ENCODE results near the gene AADACL4. TPM values are rescaled to one million over a fixed set of nuclear protein-coding genes. Genes with fewer than 3 reads are reported as not detected.

Gene AADACL4
- polyA plus RNA-seq, 1 donor from 2014 or later = not detected

DNA sequence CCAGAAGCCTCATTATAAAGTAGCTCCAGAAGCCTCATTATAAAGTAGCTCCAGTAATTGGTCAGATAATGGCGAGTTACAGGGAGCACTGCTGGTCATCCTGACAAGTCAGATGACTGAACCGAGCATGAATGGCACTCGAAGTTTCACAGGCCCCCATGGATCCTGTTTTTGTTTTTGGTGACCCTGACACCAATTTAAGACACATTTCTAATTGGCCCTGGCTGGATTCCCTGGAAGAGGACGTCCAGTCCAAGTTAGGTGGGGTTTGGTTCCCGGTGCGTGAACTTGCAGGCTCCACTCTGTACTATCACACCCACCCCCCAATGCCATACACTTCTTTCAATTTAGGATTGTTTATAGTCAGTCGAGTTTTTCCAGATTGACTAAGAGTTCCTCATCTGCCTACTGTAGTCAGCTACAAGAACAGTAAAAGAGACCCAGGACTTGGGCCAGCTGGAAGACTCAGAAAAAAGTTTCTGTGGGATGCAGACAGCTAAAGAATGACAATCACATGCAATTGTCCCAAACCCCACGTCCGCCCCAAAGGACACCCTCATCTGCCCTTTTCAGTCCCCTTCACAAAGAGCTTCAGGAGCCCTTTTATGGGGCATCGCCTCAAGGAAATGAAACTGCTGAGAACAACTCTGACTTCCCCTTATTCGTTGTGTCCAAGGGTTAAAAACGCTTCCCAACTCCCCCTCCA, 28.6 kb upstream of the AADACL4 start:
- no peak overlapping the region for H3K4me2 ChIP-seq (ENCODE audit: low read length)
- H4K20me1 ChIP-seq (ENCODE audit: insufficient read depth) = no peaks in the 10 kb centered on the region
- no peaks in the 10 kb centered on the region for H3K9me3 ChIP-seq (ENCODE audit: low read length)
- H3F3A ChIP-seq (ENCODE audit: insufficient read depth, low read length, poor library complexity, severe bottlenecking) = peaks cover 3% of the 10 kb centered on the region
- H3K27ac ChIP-seq (ENCODE audit: low read length) = no peak overlapping the region
- no peak overlapping the region for H3K4me3 ChIP-seq (ENCODE audit: low read length)
- H3K9ac ChIP-seq (ENCODE audit: low read length) = no peak overlapping the region
- peaks cover 46% of the 10 kb centered on the region for H3K27me3 ChIP-seq (ENCODE audit: insufficient read depth, low read depth, low read length)
- H3K36me3 ChIP-seq (ENCODE audit: insufficient read depth, low read length) = no peaks in the 10 kb centered on the region
- TF ChIP-seq, protein P1, sequence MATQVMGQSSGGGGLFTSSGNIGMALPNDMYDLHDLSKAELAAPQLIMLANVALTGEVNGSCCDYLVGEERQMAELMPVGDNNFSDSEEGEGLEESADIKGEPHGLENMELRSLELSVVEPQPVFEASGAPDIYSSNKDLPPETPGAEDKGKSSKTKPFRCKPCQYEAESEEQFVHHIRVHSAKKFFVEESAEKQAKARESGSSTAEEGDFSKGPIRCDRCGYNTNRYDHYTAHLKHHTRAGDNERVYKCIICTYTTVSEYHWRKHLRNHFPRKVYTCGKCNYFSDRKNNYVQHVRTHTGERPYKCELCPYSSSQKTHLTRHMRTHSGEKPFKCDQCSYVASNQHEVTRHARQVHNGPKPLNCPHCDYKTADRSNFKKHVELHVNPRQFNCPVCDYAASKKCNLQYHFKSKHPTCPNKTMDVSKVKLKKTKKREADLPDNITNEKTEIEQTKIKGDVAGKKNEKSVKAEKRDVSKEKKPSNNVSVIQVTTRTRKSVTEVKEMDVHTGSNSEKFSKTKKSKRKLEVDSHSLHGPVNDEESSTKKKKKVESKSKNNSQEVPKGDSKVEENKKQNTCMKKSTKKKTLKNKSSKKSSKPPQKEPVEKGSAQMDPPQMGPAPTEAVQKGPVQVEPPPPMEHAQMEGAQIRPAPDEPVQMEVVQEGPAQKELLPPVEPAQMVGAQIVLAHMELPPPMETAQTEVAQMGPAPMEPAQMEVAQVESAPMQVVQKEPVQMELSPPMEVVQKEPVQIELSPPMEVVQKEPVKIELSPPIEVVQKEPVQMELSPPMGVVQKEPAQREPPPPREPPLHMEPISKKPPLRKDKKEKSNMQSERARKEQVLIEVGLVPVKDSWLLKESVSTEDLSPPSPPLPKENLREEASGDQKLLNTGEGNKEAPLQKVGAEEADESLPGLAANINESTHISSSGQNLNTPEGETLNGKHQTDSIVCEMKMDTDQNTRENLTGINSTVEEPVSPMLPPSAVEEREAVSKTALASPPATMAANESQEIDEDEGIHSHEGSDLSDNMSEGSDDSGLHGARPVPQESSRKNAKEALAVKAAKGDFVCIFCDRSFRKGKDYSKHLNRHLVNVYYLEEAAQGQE (IDR thresholded peaks at IDR 0.05; ENCODE audit: borderline replicate concordance) = no peak
- TF ChIP-seq EP300 (conservative IDR thresholded peaks at IDR 0.05; ENCODE audit: poor library complexity, severe bottlenecking) (no peak), TAF1 (IDR thresholded peaks at IDR 0.05; ENCODE audit: low read depth) (no peak), POLR2AphosphoS5 (IDR thresholded peaks at IDR 0.05) (no peak), CTCF (IDR thresholded peaks at IDR 0.05; ENCODE audit: poor library complexity, severe bottlenecking) (no peak), SMC3 (conservative IDR thresholded peaks at IDR 0.05; ENCODE audit: poor library complexity) (no peak), MXI1 (conservative IDR thresholded peaks at IDR 0.05; ENCODE audit: poor library complexity, severe bottlenecking) (no peak), RAD21 (conservative IDR thresholded peaks at IDR 0.05) (no peak), EZH2 (IDR thresholded peaks at IDR 0.05; ENCODE audit: borderline replicate concordance, insufficient read depth, low read length, poor library complexity, severe bottlenecking) (no peak)
- no peaks in the 10 kb centered on the region for H3K9me2 ChIP-seq (ENCODE audit: insufficient read depth, low read length)
- H3K79me2 ChIP-seq (replicated peaks; ENCODE audit: insufficient read depth, low read length) = no peaks in the 10 kb centered on the region
- H2AFZ ChIP-seq (ENCODE audit: low read depth, low read length) = no peak overlapping the region

DNA sequence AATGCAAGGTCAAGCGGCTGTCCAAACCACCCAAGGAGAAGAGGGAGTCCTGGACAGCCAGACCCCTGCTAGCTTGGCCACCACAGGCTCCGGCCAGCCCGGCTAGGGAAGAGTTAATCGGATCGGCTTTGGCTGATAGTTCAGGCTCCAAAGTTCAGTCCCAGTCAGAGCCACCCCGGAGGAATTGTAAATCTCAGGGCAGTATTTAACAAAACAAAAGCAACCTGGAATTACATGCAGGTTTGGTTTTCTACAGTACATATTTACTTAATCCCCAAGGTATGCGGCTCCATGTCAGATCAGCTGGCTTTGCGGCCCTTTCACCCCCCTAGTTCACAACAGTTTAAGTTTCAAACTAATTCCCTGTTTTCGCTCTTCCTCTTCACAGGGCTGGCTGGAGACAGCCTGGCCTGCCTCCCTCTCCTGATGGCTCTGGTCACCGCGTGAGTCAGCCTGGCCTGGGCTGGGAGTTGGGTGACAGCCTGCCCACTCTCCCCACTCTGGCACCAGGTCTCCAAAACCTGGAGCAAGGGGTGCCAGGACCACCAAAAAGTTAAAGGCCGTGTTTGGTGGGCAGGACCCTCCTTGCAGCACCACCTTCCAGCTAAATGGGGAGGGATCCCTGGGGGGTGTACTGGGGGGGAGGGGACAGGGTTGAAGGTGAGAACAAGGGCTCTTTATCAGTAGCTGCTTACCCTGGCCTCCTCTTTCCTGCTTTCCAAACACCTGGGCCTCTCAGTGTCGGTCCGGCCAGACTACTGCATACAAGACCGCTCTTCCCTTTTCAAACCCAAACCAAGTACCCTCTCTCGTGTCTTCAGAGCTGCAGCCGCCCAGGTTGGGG, 27.8 kb upstream of the AADACL4 start:
- Histone ChIP-seq H3K9me3 (ENCODE audit: low read length) (no peaks in the 10 kb centered on the region), H3K4me3 (ENCODE audit: low read length) (peak overlapping the region; percentile 82), H3K9ac (ENCODE audit: low read length) (no peak overlapping the region), H4K20me1 (ENCODE audit: insufficient read depth) (no peaks in the 10 kb centered on the region), H3K4me2 (ENCODE audit: low read length) (no peak overlapping the region), H3K36me3 (ENCODE audit: insufficient read depth, low read length) (no peaks in the 10 kb centered on the region), H3K27ac (ENCODE audit: low read length) (no peak overlapping the region), H3F3A (ENCODE audit: insufficient read depth, low read length, poor library complexity, severe bottlenecking) (peaks cover 3% of the 10 kb centered on the region), H3K79me2 (replicated peaks; ENCODE audit: insufficient read depth, low read length) (no peaks in the 10 kb centered on the region), H3K27me3 (ENCODE audit: insufficient read depth, low read depth, low read length) (peaks cover 51% of the 10 kb centered on the region), H2AFZ (ENCODE audit: low read depth, low read length) (no peak overlapping the region), H3K9me2 (ENCODE audit: insufficient read depth, low read length) (no peaks in the 10 kb centered on the region)
- TF ChIP-seq POLR2AphosphoS5 (IDR thresholded peaks at IDR 0.05) (no peak), SMC3 (conservative IDR thresholded peaks at IDR 0.05; ENCODE audit: poor library complexity) (no peak), TAF1 (IDR thresholded peaks at IDR 0.05; ENCODE audit: low read depth) (no peak), MXI1 (conservative IDR thresholded peaks at IDR 0.05; ENCODE audit: poor library complexity, severe bottlenecking) (no peak), EP300 (conservative IDR thresholded peaks at IDR 0.05; ENCODE audit: poor library complexity, severe bottlenecking) (no peak), CTCF (IDR thresholded peaks at IDR 0.05; ENCODE audit: poor library complexity, severe bottlenecking) (no peak), RAD21 (conservative IDR thresholded peaks at IDR 0.05) (no peak), EZH2 (IDR thresholded peaks at IDR 0.05; ENCODE audit: borderline replicate concordance, insufficient read depth, low read length, poor library complexity, severe bottlenecking) (no peak)
- TF ChIP-seq, protein P1 (IDR thresholded peaks at IDR 0.05; ENCODE audit: borderline replicate concordance) = no peak
